T-helper 2 cell treated with Interferon-gamma antibody and Interleukin-4, amounts not matched to agents 5 μg/mL and 100 μg/mL, for 36 hours (primary cell): ENCODE data around the gene ACSBG1.
A peak's percentile ranks its signal among the peaks of the same experiment; 100 is the strongest.

Experiments
- DNase-seq: peaks from one replicate; pipeline ENCODE4 v3.0.0; 2021; ENCODE audit warnings: low spot score
- H3K27ac Mint-ChIP-seq: one replicate; pipeline ENCODE4 v1.8.0; 2021; ENCODE audit warnings: mild to moderate bottlenecking, mixed read lengths
- H3K27me3 Mint-ChIP-seq: one replicate; pipeline ENCODE4 v1.8.0; 2021; ENCODE audit warnings: low read depth, mixed read lengths
- H3K36me3 Mint-ChIP-seq: one replicate; pipeline ENCODE4 v1.8.0; 2021; ENCODE audit warnings: low read depth, mixed read lengths
- H3K4me1 Mint-ChIP-seq: one replicate; pipeline ENCODE4 v1.8.0; 2021; ENCODE audit warnings: low read depth, mixed read lengths
- H3K4me3 Mint-ChIP-seq: one replicate; pipeline ENCODE4 v1.8.0; 2022; ENCODE audit warnings: mild to moderate bottlenecking, moderate library complexity, mixed read lengths
- H3K9me3 Mint-ChIP-seq: one replicate; pipeline ENCODE4 v1.8.0; 2021; ENCODE audit warnings: mixed read lengths

ACSBG1 gene

DNA sequence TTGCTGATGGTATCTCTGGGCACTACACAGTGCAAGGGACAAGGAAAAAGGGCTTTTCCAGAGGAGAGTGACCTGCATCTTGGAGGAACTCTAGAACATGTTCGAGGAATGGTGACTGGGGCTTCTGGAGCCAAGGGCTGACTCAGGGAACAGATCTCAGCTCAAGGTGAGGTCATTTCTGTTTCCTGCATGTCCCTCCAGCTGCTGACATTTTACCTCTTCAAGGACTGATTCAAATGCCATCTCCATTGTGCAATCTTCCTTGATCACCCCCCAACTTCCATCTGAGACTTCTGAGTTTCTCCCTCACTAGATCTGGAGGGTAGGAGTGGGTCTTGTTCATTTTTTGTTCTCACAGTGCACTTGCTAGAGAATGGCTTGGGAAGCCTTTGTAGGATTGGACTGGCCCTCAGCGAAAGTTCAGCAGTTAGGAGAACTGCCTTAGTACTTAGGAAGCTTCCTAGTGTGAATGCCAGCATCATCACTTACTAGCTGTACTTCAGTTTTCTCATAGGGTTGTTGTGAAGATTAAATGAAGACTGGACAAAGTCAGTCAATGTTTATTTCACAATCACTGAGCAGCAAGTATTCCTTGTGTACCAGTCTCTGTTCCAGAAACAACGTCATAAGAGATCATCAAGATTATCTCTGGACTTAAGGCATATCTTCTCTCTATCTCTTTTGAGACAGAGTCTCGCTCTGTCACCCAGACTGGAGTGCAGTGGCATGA lies 87.8 kb downstream of the ACSBG1 start:
- no peak overlapping the region for H3K27ac Mint-ChIP-seq
- no peak for DNase-seq
- no peak overlapping the region for H3K4me3 Mint-ChIP-seq

DNA sequence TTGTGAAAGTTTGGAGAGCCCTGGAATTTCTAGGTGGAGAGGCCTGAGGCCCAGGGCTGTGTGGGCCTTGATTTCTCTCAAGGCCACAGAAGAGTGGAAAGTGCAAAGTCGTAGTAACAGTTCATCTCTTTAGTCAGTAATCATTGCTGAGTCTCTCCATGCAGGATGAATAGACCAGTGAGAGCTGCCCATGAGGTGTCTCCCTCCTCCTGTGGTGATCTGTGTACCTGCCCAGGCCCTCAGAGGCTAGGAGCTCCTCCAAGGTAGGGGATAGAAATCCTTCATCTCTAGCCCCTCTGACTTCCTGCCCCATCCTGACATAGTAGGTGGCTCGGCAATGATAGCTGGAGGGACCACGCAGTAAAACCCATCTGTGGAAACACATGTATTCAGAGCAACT lies 92.0 kb downstream of the ACSBG1 start:
- H3K27me3 Mint-ChIP-seq = peaks cover 3% of the 10 kb centered on the region
- no peak for DNase-seq
- H3K4me3 Mint-ChIP-seq = no peak overlapping the region
- H3K9me3 Mint-ChIP-seq = no peaks in the 10 kb centered on the region
- peaks cover 7% of the 10 kb centered on the region for H3K4me1 Mint-ChIP-seq
- no peaks in the 10 kb centered on the region for H3K36me3 Mint-ChIP-seq
- no peak overlapping the region for H3K27ac Mint-ChIP-seq

More for the DNA sequence above, 87.8 kb downstream of the ACSBG1 start:
- Mint-ChIP-seq H3K27me3 (peaks cover 3% of the 10 kb centered on the region), H3K9me3 (no peaks in the 10 kb centered on the region), H3K4me1 (peaks cover 34% of the 10 kb centered on the region), H3K36me3 (peaks cover 5% of the 10 kb centered on the region)

DNA sequence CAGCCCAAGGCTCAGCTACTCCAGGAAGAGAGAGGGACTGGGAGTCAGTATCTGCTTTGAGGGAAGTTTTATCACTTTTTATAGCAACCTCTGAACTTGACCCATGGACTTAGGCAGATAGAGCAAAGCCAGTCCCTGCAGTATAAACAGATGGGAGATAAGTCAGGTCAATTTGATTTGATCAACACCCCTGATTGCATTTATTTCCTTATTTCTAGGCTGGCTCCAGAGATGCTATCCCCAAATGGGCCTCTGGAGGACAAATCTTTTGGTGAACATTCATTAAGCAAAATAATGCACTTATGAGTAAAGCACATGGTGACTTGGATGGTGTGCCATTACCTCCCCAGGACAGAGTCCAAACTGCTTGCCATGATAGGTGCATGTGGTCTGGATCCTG lies 94.1 kb downstream of the ACSBG1 start:
- Mint-ChIP-seq H3K36me3 (no peaks in the 10 kb centered on the region), H3K9me3 (no peaks in the 10 kb centered on the region), H3K4me3 (no peak overlapping the region), H3K4me1 (peaks cover 2% of the 10 kb centered on the region), H3K27me3 (peaks cover 3% of the 10 kb centered on the region), H3K27ac (no peak overlapping the region)
- no peak for DNase-seq

DNA sequence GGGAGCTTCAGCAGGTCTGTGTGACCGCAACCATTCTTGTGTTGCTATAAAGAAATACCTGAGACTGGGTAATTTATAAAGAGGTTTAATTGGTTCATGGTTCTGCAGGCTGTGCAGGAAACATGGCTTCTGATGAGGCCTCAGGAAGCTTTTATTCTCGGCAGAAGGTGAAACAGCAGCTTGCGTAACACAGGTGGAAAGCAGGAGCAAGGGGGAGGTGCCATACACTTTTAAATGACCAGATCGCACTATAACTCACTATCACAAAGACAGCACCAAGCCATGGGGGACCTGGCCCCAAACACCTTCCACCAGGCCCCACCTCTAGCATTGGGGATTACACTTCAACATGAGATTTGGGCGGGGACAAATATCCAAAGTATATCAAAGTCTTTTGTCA lies 94.8 kb downstream of the ACSBG1 start:
- peaks cover 3% of the 10 kb centered on the region for H3K27me3 Mint-ChIP-seq
- no peak overlapping the region for H3K4me3 Mint-ChIP-seq
- no peak overlapping the region for H3K27ac Mint-ChIP-seq
- no peak for DNase-seq
- peaks cover 2% of the 10 kb centered on the region for H3K4me1 Mint-ChIP-seq
- H3K36me3 Mint-ChIP-seq = no peaks in the 10 kb centered on the region
- H3K9me3 Mint-ChIP-seq = no peaks in the 10 kb centered on the region

DNA sequence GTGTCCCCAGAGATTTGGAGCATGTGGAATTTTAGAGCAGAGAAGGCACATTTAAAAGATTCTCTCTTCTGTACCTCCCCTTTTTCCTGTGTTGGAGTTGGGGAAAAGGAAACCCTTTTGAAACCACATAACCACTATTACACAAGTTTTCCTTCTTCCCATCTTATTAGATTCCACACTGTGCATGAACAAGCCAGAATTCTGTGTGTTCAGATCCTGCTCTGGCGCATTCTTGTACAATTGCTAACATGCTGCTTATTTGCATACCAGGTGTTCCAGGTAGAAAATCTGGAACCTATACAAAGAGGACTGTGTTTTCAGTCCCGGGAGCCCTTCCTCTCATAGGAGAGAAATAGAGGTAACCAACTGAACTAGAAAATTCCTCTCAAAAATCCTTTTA lies 100.6 kb downstream of the ACSBG1 start:
- no peak overlapping the region for H3K4me3 Mint-ChIP-seq
- no peaks in the 10 kb centered on the region for H3K36me3 Mint-ChIP-seq
- no peaks in the 10 kb centered on the region for H3K27me3 Mint-ChIP-seq
- DNase-seq = no peak
- H3K9me3 Mint-ChIP-seq = no peaks in the 10 kb centered on the region
- H3K4me1 Mint-ChIP-seq = peaks cover 18% of the 10 kb centered on the region
- H3K27ac Mint-ChIP-seq = peak overlapping the region; percentile 31

DNA sequence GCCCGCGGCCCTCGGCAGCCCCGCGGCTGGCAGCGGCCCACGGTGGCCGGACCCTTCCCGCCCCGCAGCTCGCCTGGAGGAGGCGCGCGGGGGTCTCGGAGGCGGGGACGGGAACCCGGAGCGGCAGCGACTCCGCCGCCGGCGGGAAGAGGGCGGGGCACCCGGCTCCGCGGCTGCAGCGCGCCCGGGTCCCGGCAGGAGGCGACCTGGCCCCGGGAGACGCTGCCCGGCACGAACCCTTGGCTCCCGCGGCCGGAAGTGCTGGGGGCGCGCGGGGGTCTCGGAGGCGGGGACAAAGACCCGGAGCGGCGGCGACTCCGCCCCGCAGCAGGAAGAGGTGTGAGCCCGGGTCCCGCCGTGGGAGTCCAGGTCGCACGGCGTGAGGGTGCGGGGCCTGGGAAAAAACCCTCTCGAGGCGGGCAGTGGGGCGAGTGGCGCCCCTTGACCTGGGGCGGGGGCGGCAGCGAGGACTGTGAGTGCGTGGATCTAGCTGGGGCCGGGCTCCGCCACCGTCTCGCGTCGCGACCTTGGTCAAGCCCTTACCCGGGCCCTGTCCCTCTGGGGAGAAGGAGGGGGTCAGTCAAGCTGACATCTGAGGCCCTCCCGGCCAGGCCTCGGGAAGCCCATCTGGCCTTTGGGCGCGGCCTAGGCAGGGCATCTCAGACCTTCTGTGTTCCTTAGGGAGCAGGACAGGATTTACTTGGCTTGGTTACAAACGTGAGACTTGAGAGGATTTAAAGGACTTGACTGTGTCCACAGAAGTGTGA lies 102.9 kb downstream of the ACSBG1 start, which contains the start of gene CIB2:
CIB2 (minus strand) TSS at position 151 of the 767 bp plus-strand sequence. CDS start 230 bp downstream, outside the sequence.
- peak; percentile 79 for DNase-seq
- H3K27ac Mint-ChIP-seq = peak within 1 kb of the TSS; percentile 79
- H3K36me3 Mint-ChIP-seq = no peaks in the 10 kb centered on the region
- no peaks in the 10 kb centered on the region for H3K27me3 Mint-ChIP-seq
- H3K9me3 Mint-ChIP-seq = no peaks in the 10 kb centered on the region
- H3K4me1 Mint-ChIP-seq = peaks cover 22% of the 10 kb centered on the region
- H3K4me3 Mint-ChIP-seq = peak within 1 kb of the TSS; percentile 88

DNA sequence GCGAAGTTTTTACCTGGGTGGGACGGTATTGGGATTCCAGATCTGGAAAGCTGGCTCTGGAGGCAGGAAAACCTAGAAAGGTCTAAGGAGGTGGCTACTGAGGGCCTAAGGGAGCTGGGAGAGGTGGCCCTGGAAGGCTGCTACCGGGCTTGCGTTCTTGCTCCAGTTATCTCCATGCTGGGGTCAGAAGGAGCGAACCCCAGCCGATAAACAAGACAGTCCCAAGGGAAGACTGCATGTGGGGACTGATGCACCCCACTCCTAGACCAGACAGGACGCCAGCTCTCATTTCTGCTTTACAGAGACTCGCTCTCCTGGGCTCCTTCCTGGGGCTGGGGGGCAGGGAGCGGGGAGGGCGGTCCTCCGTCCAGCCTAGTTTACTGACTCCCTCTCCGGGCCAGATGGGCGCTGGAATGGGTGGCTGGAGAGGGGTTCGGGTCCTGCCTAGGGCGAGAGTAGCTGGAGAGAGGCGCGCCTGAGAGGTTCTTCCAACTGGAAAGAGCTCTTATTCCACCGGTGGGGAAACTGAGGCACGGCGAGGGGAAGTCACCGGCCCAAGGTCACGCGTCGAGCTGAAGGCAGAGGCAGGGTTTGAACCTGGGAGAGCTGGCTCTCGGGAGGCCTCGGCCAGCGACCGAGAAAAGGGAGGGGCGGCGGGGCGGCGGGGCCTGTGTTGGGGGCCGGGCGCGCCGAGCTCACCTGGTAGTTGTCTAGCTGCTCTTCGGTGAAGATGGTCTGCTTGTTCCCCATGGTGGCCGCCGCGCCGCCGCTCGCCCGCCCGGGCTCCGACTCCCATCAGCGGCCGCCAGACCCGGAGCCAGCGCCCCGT lies 103.7 kb downstream of the ACSBG1 start:
- DNase-seq = no peak
- Mint-ChIP-seq H3K27ac (peak overlapping the region; percentile 79), H3K4me1 (peaks cover 23% of the 10 kb centered on the region), H3K9me3 (no peaks in the 10 kb centered on the region), H3K36me3 (no peaks in the 10 kb centered on the region), H3K27me3 (no peaks in the 10 kb centered on the region), H3K4me3 (peak overlapping the region; percentile 86)

DNA sequence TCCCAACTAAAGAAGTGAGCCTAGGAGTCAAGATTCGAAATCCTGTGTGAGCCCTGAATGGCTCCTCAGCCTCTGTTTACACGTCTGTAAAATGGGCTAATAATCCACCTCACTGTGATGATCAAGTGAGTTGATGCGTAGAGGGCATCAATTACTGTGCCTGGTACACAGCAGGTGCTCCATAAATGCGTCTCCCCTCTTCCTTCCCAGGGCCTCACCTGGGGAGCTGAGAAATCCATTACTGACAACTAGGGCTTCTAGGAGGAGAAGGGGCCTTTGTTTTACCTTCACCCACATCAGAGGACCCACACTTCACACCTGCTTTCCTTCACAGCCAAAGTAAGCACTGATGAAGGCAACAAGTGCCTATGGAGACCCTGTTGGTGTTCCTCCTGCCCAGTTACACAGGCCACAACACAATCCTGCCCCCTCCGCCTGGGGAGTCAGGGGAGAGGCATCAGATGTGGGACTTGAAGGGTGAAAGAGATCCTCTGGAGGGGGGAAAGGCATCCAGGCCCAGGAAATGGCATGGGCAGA lies 104.5 kb downstream of the ACSBG1 start:
- H3K27me3 Mint-ChIP-seq = no peaks in the 10 kb centered on the region
- peak overlapping the region; percentile 51 for H3K27ac Mint-ChIP-seq
- peak overlapping the region; percentile 86 for H3K4me3 Mint-ChIP-seq
- peaks cover 23% of the 10 kb centered on the region for H3K4me1 Mint-ChIP-seq
- no peaks in the 10 kb centered on the region for H3K36me3 Mint-ChIP-seq
- no peak for DNase-seq
- no peaks in the 10 kb centered on the region for H3K9me3 Mint-ChIP-seq

DNA sequence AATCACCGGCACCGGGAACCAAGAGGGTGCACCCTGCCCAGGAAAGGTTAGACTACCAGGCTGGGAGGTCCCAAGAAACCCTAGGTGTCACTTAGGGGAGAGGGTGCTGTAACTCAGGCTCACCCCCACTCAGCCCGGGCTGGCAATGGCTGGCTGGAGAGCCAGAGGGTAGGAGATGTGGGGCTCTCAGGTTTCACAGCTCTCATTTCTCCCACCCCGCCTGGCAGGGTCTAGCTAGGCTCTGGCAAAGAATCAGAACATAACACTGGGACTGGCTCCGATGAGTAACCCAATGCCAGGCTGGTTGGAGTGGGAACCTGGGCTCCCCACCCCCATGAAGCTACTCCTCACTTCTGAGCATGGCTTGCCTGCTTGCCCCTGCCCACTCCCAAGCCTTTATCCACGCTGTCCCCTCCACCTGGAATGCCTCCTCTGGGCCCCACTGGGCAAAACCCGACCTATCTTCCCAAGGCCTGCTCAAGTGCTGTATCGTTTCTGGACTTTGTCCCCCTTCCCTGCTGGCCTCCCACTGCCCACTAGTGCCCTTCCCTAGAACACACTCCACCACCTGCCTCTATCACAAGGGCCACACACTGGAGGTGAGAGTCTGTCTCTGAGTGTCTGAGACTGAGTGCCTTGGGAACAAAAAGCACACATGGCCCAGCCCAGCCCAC lies 105.2 kb downstream of the ACSBG1 start:
- DNase-seq = no peak
- no peaks in the 10 kb centered on the region for H3K27me3 Mint-ChIP-seq
- peak overlapping the region; percentile 51 for H3K27ac Mint-ChIP-seq
- no peaks in the 10 kb centered on the region for H3K9me3 Mint-ChIP-seq
- H3K4me3 Mint-ChIP-seq = no peak overlapping the region
- H3K4me1 Mint-ChIP-seq = peaks cover 23% of the 10 kb centered on the region
- H3K36me3 Mint-ChIP-seq = no peaks in the 10 kb centered on the region

DNA sequence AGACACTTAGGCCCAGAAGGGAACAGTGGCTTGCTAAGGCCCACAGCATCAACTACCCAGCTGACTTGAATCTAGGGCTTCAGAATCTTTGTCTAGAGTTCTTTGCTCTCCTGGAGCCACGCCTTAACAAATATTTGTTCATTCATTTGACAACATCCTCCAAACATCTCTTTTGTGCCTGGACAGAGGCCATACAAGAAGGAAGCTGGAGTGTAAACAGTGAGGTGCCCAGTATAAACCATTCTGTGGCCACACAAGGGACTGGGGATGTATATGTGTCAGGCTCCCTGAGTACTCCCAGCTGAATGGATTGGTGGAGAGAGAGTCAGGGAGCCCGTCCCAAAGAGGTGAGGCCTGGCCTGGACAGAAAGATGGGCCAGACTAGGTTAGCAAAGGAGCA lies 106.5 kb downstream of the ACSBG1 start:
- Mint-ChIP-seq H3K4me1 (peaks cover 16% of the 10 kb centered on the region), H3K4me3 (no peak overlapping the region), H3K27ac (no peak overlapping the region), H3K9me3 (no peaks in the 10 kb centered on the region), H3K27me3 (no peaks in the 10 kb centered on the region), H3K36me3 (no peaks in the 10 kb centered on the region)
- no peak for DNase-seq

DNA sequence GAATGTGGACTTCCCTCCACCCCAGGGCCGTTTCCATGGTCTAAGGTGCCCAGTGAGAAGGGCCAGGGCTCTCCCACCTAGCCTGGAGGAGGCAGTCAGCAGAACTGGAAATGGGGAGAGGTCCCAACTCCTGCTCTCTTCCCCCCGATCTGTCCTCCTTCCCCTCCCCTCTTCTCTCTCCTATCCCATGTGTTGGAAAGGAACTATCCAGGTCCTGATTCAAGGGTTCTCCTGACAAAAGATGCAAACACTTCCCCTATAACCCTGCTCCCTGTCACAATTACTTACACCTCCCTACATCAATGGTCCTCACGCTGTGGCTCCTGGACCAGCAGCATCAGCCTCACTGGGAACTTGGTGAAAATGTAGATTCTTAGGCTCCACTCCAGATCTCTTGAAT lies 109.1 kb downstream of the ACSBG1 start:
- H3K27me3 Mint-ChIP-seq = no peaks in the 10 kb centered on the region
- no peak overlapping the region for H3K27ac Mint-ChIP-seq
- H3K9me3 Mint-ChIP-seq = no peaks in the 10 kb centered on the region
- H3K4me3 Mint-ChIP-seq = no peak overlapping the region
- H3K36me3 Mint-ChIP-seq = no peaks in the 10 kb centered on the region
- DNase-seq = no peak
- peaks cover 9% of the 10 kb centered on the region for H3K4me1 Mint-ChIP-seq

DNA sequence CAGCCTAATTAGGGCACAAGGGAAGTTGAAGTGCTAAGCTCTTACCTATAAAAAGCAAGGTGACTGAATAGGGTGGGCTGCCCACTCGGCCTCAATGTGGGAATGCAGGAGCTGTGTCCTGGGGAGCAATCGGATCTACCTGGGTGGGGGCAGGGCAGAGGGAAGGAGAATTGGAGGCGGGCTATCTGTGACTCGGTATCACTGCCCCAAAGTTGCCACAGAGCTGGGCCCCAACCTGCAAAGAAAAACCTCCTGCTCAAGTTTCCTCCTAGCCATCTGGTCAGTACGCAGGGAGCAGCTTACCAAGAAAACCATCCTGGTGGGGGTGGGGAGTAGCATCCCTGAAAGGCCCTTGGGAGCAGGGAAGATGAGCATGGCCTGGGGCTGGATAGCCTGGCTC lies 113.8 kb downstream of the ACSBG1 start:
- no peaks in the 10 kb centered on the region for H3K9me3 Mint-ChIP-seq

More for the DNA sequence above, 113.8 kb downstream of the ACSBG1 start:
- Mint-ChIP-seq H3K4me1 (peaks cover 3% of the 10 kb centered on the region), H3K27ac (no peak overlapping the region), H3K36me3 (no peaks in the 10 kb centered on the region), H3K4me3 (no peak overlapping the region), H3K27me3 (peaks cover 3% of the 10 kb centered on the region)
- no peak for DNase-seq
